Trophoblast cell (in vitro differentiated cells and primary cell): Measurements from ENCODE around the gene CD48.

ENCODE experiments used
- DNase-seq, 2 donors: peaks; one replicate each; pipeline ENCODE4 v3.0.0-alpha.2; 2016
- H2AFZ ChIP-seq: 2 replicates; pipeline ENCODE4 v1.6.1; 2013; ENCODE audit warnings: low read length, moderate library complexity, mild to moderate bottlenecking; ENCODE audit not compliant: insufficient read depth, poor library complexity
- H2AK5ac ChIP-seq: 2 replicates; pipeline ENCODE4 v1.6.1; 2013; ENCODE audit warnings: mild to moderate bottlenecking, low read length
- H2BK120ac ChIP-seq: 2 replicates; pipeline ENCODE4 v1.6.1; 2013; ENCODE audit warnings: low read length, mild to moderate bottlenecking, moderate library complexity; ENCODE audit not compliant: insufficient read depth, poor library complexity
- H2BK12ac ChIP-seq: 2 replicates; pipeline ENCODE4 v1.6.1; 2013; ENCODE audit warnings: mild to moderate bottlenecking, low read length, moderate library complexity
- H2BK5ac ChIP-seq: 2 replicates; pipeline ENCODE4 v1.6.1; 2013; ENCODE audit warnings: low read length, low read depth, moderate library complexity, mild to moderate bottlenecking; ENCODE audit not compliant: poor library complexity
- H3K14ac ChIP-seq: 2 replicates; pipeline ENCODE4 v1.6.1; 2013; ENCODE audit warnings: mild to moderate bottlenecking, low read length
- H3K18ac ChIP-seq: 2 replicates; pipeline ENCODE4 v1.6.1; 2013; ENCODE audit warnings: mild to moderate bottlenecking, low read length
- H3K23ac ChIP-seq: 2 replicates; pipeline ENCODE4 v1.6.1; 2013; ENCODE audit warnings: low read length
- H3K27ac ChIP-seq: 2 replicates; pipeline ENCODE4 v1.5.1; 2013; ENCODE audit warnings: low read depth, mild to moderate bottlenecking, inconsistent platforms, low read length, moderate library complexity
- H3K27me3 ChIP-seq: 2 replicates; pipeline ENCODE4 v1.6.1; 2013; ENCODE audit warnings: inconsistent platforms, mild to moderate bottlenecking, low read length, moderate library complexity; ENCODE audit not compliant: insufficient read depth
- H3K36me3 ChIP-seq, 2 experiments: 1 replicate in 1 of 2; 2 replicates in 1 of 2; pipeline ENCODE4 v1.6.1; 2013; ENCODE audit warnings: low read length in 2 of 2, mild to moderate bottlenecking in 2 of 2, moderate library complexity in 1 of 2; ENCODE audit not compliant: insufficient read depth in 2 of 2, control insufficient read depth in 1 of 2
- H3K4ac ChIP-seq: 2 replicates; pipeline ENCODE4 v1.6.1; 2013; ENCODE audit warnings: low read depth, mild to moderate bottlenecking, low read length, moderate library complexity
- H3K4me1 ChIP-seq, 2 experiments: 1 replicate in 1 of 2; 2 replicates in 1 of 2; pipeline ENCODE4 v1.6.1; 2013; ENCODE audit warnings: low read length in 2 of 2, mild to moderate bottlenecking in 2 of 2, moderate library complexity in 1 of 2; ENCODE audit not compliant: insufficient read depth in 2 of 2, control insufficient read depth in 1 of 2
- H3K4me2 ChIP-seq: 2 replicates; pipeline ENCODE4 v1.6.1; 2013; ENCODE audit warnings: inconsistent platforms, mild to moderate bottlenecking, low read length, moderate library complexity
- H3K4me3 ChIP-seq: 2 replicates; pipeline ENCODE4 v1.5.1; 2013; ENCODE audit warnings: mild to moderate bottlenecking, low read depth, low read length, inconsistent platforms
- H3K79me1 ChIP-seq: one replicate; pipeline ENCODE4 v1.6.1; 2013; ENCODE audit warnings: low read length
- H3K79me2 ChIP-seq: 2 replicates; pipeline ENCODE4 v1.6.1; 2013; ENCODE audit warnings: low read length, mild to moderate bottlenecking; ENCODE audit not compliant: control insufficient read depth, insufficient read depth, poor library complexity
- H3K9ac ChIP-seq: 2 replicates; pipeline ENCODE4 v1.6.1; 2013; ENCODE audit warnings: mild to moderate bottlenecking, low read length
- H3K9me3 ChIP-seq: 2 replicates; pipeline ENCODE4 v1.6.1; 2013; ENCODE audit warnings: low read depth, mild to moderate bottlenecking, control low read depth, inconsistent platforms, low read length; ENCODE audit not compliant: insufficient read depth
- H4K12ac ChIP-seq: 2 replicates; pipeline ENCODE4 v1.6.1; 2013; ENCODE audit warnings: low read depth, mild to moderate bottlenecking, low read length, moderate library complexity
- H4K8ac ChIP-seq: 2 replicates; pipeline ENCODE4 v1.6.1; 2013; ENCODE audit warnings: low read depth, mild to moderate bottlenecking, low read length, moderate library complexity
- H4K91ac ChIP-seq: one replicate; pipeline ENCODE4 v1.6.1; 2013; ENCODE audit warnings: low read depth, mild to moderate bottlenecking, low read length, moderate library complexity
- WGBS: extraction: QIAGEN DNeasy Blood & Tissue Kit; methylation state at CpG from one replicate; pipeline ENCODE4 v1.1.7; 2013; ENCODE audit warnings: missing lambda C conversion rate; ENCODE audit not compliant: insufficient read length, insufficient coverage; ENCODE audit errors: extremely low coverage; 5-methylcytosine and 5-hydroxymethylcytosine counted together

Gene CD48

GRCh38 chr1:160744852-160745520 is 33.4 kb upstream of the CD48 start:
- Histone ChIP-seq H2AFZ (no peak overlapping the region), H3K4me2 (no peak overlapping the region), H2BK120ac (no peak overlapping the region), H3K18ac (no peak overlapping the region), H3K79me2 (no peaks in the 10 kb centered on the region), H3K4me3 (no peak overlapping the region), H4K12ac (no peak overlapping the region), H2AK5ac (no peak overlapping the region), H3K79me1 (no peaks in the 10 kb centered on the region), H3K14ac (no peak overlapping the region), H4K91ac (no peak overlapping the region), H3K36me3 (no peaks in the 10 kb centered on the region), H2BK12ac (no peak overlapping the region), H3K9me3 (no peaks in the 10 kb centered on the region), H3K4ac (no peak overlapping the region), H3K23ac (no peak overlapping the region), H2BK5ac (no peak overlapping the region), H4K8ac (no peak overlapping the region), H3K27ac (no peak overlapping the region), H3K9ac (no peak overlapping the region), H3K4me1 (no peaks in the 10 kb centered on the region), H3K27me3 (no peaks in the 10 kb centered on the region)
- DNase-seq = no peak
- no CpG with 5 or more reads among the region's 5 CpGs for WGBS

- H3K14ac ChIP-seq = no peak overlapping the region
- H3K4me2 ChIP-seq = no peak overlapping the region
- H2AFZ ChIP-seq = no peak overlapping the region
- H4K12ac ChIP-seq = no peak overlapping the region
- H4K8ac ChIP-seq = no peak overlapping the region
- H3K27me3 ChIP-seq = no peaks in the 10 kb centered on the region
- H4K91ac ChIP-seq = no peak overlapping the region
- DNase-seq = no peak
- no peak overlapping the region for H2BK12ac ChIP-seq
- H3K79me1 ChIP-seq = no peaks in the 10 kb centered on the region
- no peak overlapping the region for H2BK120ac ChIP-seq
- H3K4me3 ChIP-seq = no peak overlapping the region
- no peak overlapping the region for H3K9ac ChIP-seq
- H3K18ac ChIP-seq = no peak overlapping the region
- H3K9me3 ChIP-seq = no peaks in the 10 kb centered on the region
- no peak overlapping the region for H3K23ac ChIP-seq
- no peaks in the 10 kb centered on the region for H3K79me2 ChIP-seq
- no peak overlapping the region for H2AK5ac ChIP-seq
- H3K4ac ChIP-seq = no peak overlapping the region
- no peaks in the 10 kb centered on the region for H3K4me1 ChIP-seq
- no peak overlapping the region for H2BK5ac ChIP-seq
- no CpG with 5 or more reads among the region's 7 CpGs for WGBS
- H3K27ac ChIP-seq = no peak overlapping the region
- H3K36me3 ChIP-seq = no peaks in the 10 kb centered on the region
These were observed 32.7 kb upstream of the CD48 start for GRCh38 chr1:160744199-160744851.

DNA sequence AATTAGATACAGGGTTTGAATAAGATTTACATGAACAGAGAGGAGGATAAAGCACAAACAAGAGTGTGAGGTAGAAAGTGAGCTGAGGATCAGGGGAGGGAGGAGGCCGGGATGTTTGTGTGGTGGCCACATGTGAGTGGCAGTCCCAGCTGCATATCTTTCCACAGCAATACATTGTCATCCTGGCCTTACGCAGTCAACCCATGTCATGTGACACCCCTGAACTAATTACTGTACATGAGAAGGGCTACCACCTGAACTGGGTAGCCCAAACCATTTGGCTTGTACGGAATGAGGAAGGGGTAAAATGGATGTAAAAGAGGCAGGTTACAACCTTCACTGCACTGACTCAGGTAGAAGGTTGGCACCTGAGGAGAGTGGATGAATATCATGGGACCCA is 31.6 kb upstream of the CD48 start:
- Histone ChIP-seq H3K9me3 (no peaks in the 10 kb centered on the region), H3K36me3 (no peaks in the 10 kb centered on the region), H3K27me3 (no peaks in the 10 kb centered on the region), H3K4me1 (no peaks in the 10 kb centered on the region), H3K4ac (no peak overlapping the region), H4K8ac (no peak overlapping the region), H3K14ac (no peak overlapping the region), H3K4me2 (no peak overlapping the region), H2AK5ac (no peak overlapping the region), H3K23ac (no peak overlapping the region), H3K4me3 (no peak overlapping the region), H4K12ac (no peak overlapping the region), H4K91ac (no peak overlapping the region), H3K79me2 (no peaks in the 10 kb centered on the region), H2BK12ac (no peak overlapping the region), H3K27ac (no peak overlapping the region), H3K9ac (no peak overlapping the region), H2AFZ (no peak overlapping the region), H2BK5ac (no peak overlapping the region), H2BK120ac (no peak overlapping the region), H3K79me1 (no peaks in the 10 kb centered on the region), H3K18ac (no peak overlapping the region)
- WGBS = no CpG with 5 or more reads among the region's 3 CpGs
- DNase-seq = no peak

DNA sequence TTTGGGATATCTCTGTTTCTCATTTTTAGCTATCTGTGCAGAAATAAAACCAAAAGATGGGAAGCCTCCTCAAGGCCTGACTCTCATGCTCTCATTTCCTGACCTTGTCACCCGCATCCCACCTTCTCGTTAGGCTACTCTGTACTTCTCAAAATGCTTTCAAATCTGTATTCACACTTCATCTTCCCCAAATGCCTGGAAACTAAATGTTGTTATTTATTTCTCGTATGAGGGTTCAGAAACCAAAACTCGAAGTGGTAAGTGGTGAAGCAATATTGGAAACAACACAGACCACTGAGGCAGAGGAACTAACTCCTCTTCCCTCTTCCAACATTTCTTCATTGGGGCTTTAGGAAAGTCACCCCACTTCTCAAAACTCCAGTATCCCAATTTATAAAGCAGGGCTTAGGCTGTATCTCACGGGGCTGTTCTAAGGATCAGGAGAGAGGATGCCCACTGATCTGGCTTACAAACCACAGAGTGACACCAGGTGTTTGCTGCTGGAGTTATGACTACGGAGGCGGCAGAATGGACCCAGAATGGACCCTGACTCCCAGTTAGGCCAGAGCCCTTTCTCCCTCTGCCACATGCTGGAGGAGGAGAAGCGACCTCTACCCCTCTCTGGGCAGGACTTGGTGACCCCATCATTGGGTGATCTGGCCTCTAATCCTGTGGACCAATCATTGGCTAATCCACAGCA is 31.0 kb upstream of the CD48 start:
- Histone ChIP-seq H2AFZ (no peak overlapping the region), H3K18ac (no peak overlapping the region), H3K9ac (no peak overlapping the region), H3K4me2 (no peak overlapping the region), H4K12ac (no peak overlapping the region), H3K79me1 (no peaks in the 10 kb centered on the region), H2BK12ac (no peak overlapping the region), H2AK5ac (no peak overlapping the region), H4K8ac (no peak overlapping the region), H3K4ac (no peak overlapping the region), H3K27ac (no peak overlapping the region), H3K79me2 (no peaks in the 10 kb centered on the region), H3K23ac (no peak overlapping the region), H3K4me1 (no peaks in the 10 kb centered on the region), H2BK5ac (no peak overlapping the region), H3K14ac (no peak overlapping the region), H4K91ac (no peak overlapping the region), H3K9me3 (no peaks in the 10 kb centered on the region), H3K4me3 (no peak overlapping the region), H2BK120ac (no peak overlapping the region), H3K27me3 (no peaks in the 10 kb centered on the region), H3K36me3 (no peaks in the 10 kb centered on the region)
- no peak for DNase-seq
- WGBS = no CpG with 5 or more reads among the region's 8 CpGs
